Spinal cord (tissue), 10 donors: ENCODE results near the gene ARHGAP32. TPM values are rescaled to one million over a fixed set of nuclear protein-coding genes. Genes with fewer than 3 reads are reported as not detected.

Experiments used
- DNase-seq, 6 donors: peaks; one replicate each; pipeline versions ENCODE4 v3.0.0 to v3.0.0-alpha.2; 2013 to 2015; ENCODE audit warnings: low spot score in 6 of 6, low read depth in 4 of 6
- H3K27ac ChIP-seq: one replicate; pipeline ENCODE4 v1.5.1; 2013; ENCODE audit warnings: low read depth, low read length, control low read depth
- H3K27me3 ChIP-seq: one replicate; pipeline ENCODE4 v1.6.1; 2013; ENCODE audit warnings: low read length; ENCODE audit not compliant: control insufficient read depth, insufficient read depth
- H3K36me3 ChIP-seq: one replicate; pipeline ENCODE4 v1.6.1; 2013; ENCODE audit warnings: low read length; ENCODE audit not compliant: control insufficient read depth, insufficient read depth
- H3K4me1 ChIP-seq: one replicate; pipeline ENCODE4 v1.6.1; 2013; ENCODE audit warnings: low read length; ENCODE audit not compliant: control insufficient read depth, insufficient read depth
- H3K4me3 ChIP-seq: one replicate; pipeline ENCODE4 v1.5.1; 2013; ENCODE audit warnings: low read depth, low read length, control low read depth
- H3K9me3 ChIP-seq: one replicate; pipeline ENCODE4 v1.6.1; 2013; ENCODE audit warnings: low read length; ENCODE audit not compliant: control insufficient read depth, insufficient read depth
- WGBS: methylation state at CpG from one replicate; pipeline ENCODE4 v1.1.5; 2013; ENCODE audit warnings: missing lambda C conversion rate; ENCODE audit not compliant: insufficient coverage; 5-methylcytosine and 5-hydroxymethylcytosine counted together
- long read RNA-seq, 4 donors: transcript quantifications; one replicate each; lab custom pipeline, GENCODE V29; 2026
- polyA plus RNA-seq, 2 donors: library from polyadenylated mRNA; unstranded; fragments of 120-200 nt; gene quantifications; one replicate each; pipeline ENCODE4 v1.2.1, GENCODE V29; 2013; ENCODE audit not compliant: insufficient read length in 2 of 2
- total RNA-seq, 2 donors: library from RNA; depleted of rRNA in 1 of 2; stranded (reverse); fragments of 120-200 nt in 1 of 2; fragments of >200 nt in 1 of 2; gene quantifications; one replicate each; pipeline versions ENCODE4 v1.2.3 to v1.2.4, GENCODE V29; 2013 to 2014
- donor health status: healthy.

Gene ARHGAP32
- total RNA-seq (10 to 100 TPM; 29.0 to 60.2 TPM), polyA plus RNA-seq (10 to 100 TPM; 31.8 to 38.7 TPM)
- long read RNA-seq, donor 1, partial matches to known transcripts: 11 of 11 reads
- long read RNA-seq, donor 1, other reads (novel, unspliced or antisense): 0 of 11 reads
- long read RNA-seq, donor 2: 0 reads
- long read RNA-seq, donor 3, partial matches to known transcripts: 14 of 14 reads
- long read RNA-seq, donor 3, other reads (novel, unspliced or antisense): 0 of 14 reads
- long read RNA-seq, donor 4: 0 reads

- Histone ChIP-seq H3K4me1 (no peaks in the 10 kb centered on the region), H3K9me3 (no peaks in the 10 kb centered on the region), H3K4me3 (no peak within 1 kb of the TSS), H3K27me3 (no peaks in the 10 kb centered on the region), H3K27ac (no peak within 1 kb of the TSS), H3K36me3 (no peaks in the 10 kb centered on the region)
- no CpG with 5 or more reads among the region's 2 CpGs for WGBS
- no peak for DNase-seq
These were observed at the start of gene ARHGAP32 for GRCh38 chr11:129192150-129192549. Gene ARHGAP32, minus strand, starts transcription at chr11:129192325. Its CDS starts 127 bp downstream, at chr11:129192198.

DNA sequence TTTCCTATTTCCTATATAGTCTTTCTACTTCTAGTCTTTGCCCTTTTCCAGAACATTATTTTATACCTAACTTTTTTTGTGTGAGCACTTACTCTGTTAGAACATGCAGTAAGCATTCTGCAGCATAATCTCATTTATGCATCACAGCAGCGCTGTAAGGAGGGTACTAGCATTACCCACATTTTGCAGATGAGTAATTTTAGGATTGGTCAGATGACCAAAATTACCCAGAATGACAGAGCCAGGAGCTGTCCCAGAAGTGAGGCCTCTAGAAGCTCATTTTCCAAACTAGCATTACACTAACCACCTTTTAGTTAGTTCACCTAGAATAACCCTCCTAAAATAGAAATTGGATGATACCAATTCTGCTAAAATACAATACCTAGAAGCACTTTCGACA lies 47.1 kb upstream of the ARHGAP32 start:
- DNase-seq: no peak
- no peak overlapping the region for H3K4me3 ChIP-seq
- no peaks in the 10 kb centered on the region for H3K4me1 ChIP-seq
- no peaks in the 10 kb centered on the region for H3K27me3 ChIP-seq
- 100% methylated on average over 1 of the region's 2 CpGs for WGBS
- H3K36me3 ChIP-seq: no peaks in the 10 kb centered on the region
- H3K27ac ChIP-seq: no peak overlapping the region
- no peaks in the 10 kb centered on the region for H3K9me3 ChIP-seq

GRCh38 chr11:129237880-129238638 lies 45.9 kb upstream of the ARHGAP32 start:
- H3K4me1 ChIP-seq: no peaks in the 10 kb centered on the region
- 100% methylated on average over 1 of the region's 3 CpGs for WGBS

DNA sequence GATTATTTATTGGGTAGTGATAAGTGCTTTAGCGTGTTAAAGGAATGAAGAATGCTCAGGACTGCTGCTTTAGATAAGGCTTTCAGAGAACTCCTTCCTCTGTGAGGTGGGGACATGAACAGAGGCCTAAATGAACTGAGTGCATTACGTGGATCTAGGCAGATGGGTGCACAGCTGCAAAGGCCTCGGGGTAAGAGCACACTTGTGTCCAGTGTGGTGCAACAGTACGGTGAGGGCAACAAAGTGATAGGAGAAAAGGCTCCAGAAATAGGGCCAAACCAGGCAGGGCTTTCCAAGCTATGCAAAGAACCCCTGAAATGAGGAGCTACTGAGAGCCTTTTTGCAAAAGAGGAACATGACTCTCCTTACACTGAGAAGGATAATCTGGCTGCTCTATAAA lies 45.3 kb upstream of the ARHGAP32 start:
- Histone ChIP-seq H3K9me3 (no peaks in the 10 kb centered on the region), H3K4me1 (no peaks in the 10 kb centered on the region), H3K27me3 (no peaks in the 10 kb centered on the region), H3K4me3 (no peak overlapping the region), H3K36me3 (no peaks in the 10 kb centered on the region), H3K27ac (no peak overlapping the region)
- WGBS: 91% methylated on average over 4 of the region's 4 CpGs
- DNase-seq: no peak

More at GRCh38 chr11:129237880-129238638, 45.9 kb upstream of the ARHGAP32 start:
- no peak for DNase-seq
- no peaks in the 10 kb centered on the region for H3K36me3 ChIP-seq
- no peaks in the 10 kb centered on the region for H3K9me3 ChIP-seq
- H3K27ac ChIP-seq: no peak overlapping the region
- no peaks in the 10 kb centered on the region for H3K27me3 ChIP-seq
- no peak overlapping the region for H3K4me3 ChIP-seq

- no peaks in the 10 kb centered on the region for H3K4me1 ChIP-seq
- no peaks in the 10 kb centered on the region for H3K9me3 ChIP-seq
- no peak overlapping the region for H3K27ac ChIP-seq
- DNase-seq: no peak
- H3K36me3 ChIP-seq: no peaks in the 10 kb centered on the region
- WGBS: no CpG with 5 or more reads among the region's 1 CpG
- no peaks in the 10 kb centered on the region for H3K27me3 ChIP-seq
- H3K4me3 ChIP-seq: no peak overlapping the region
These were observed 44.7 kb upstream of the ARHGAP32 start for GRCh38 chr11:129236850-129237249.

DNA sequence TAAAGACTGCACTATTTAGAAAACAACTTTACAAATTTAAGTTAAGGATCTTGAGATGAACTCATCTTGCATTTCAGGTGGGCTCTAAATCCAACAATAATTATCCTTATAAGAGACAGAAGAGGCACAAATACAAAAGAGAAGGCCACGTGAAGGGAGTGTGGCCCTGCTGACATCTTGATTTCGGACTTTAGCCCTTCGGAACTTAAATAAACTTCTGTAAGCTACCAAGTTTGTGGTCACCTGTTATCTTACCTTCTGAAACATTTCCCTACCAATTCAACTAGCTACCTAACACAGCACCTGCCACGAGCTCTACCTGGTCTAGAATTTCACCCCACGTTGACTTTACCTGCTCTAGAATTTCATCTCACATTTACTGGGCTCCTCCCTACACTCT lies 42.9 kb upstream of the ARHGAP32 start:
- no peak for DNase-seq
- H3K4me3 ChIP-seq: no peak overlapping the region
- H3K27ac ChIP-seq: no peak overlapping the region
- H3K4me1 ChIP-seq: no peaks in the 10 kb centered on the region
- no peaks in the 10 kb centered on the region for H3K9me3 ChIP-seq
- H3K36me3 ChIP-seq: no peaks in the 10 kb centered on the region
- 93% methylated on average over 3 of the region's 5 CpGs for WGBS
- no peaks in the 10 kb centered on the region for H3K27me3 ChIP-seq

DNA sequence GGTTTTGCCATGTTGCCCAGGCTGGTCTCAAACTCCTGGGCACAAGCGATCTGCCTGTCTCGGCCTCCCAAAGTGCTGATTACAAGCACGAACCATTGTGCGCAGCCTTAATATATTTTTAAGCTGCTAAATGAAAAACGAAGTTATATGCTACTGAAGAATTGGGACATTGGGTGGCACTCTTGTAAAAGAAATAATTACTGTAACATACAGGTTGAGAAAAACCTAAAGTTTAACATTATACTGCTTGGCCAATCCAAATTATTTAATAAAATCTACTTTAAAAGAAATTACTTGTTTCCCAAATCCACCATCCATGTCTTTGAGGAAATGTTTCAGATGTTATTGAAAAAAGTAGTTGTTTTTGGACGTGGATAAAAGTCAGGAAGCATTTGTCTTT lies 37.9 kb upstream of the ARHGAP32 start:
- Histone ChIP-seq H3K36me3 (no peaks in the 10 kb centered on the region), H3K4me3 (no peak overlapping the region), H3K27me3 (no peaks in the 10 kb centered on the region), H3K27ac (no peak overlapping the region), H3K9me3 (peaks cover 5% of the 10 kb centered on the region), H3K4me1 (no peaks in the 10 kb centered on the region)
- 77% methylated on average over 3 of the region's 6 CpGs for WGBS
- peak in 1 of 6 donors; percentile 13 for DNase-seq

DNA sequence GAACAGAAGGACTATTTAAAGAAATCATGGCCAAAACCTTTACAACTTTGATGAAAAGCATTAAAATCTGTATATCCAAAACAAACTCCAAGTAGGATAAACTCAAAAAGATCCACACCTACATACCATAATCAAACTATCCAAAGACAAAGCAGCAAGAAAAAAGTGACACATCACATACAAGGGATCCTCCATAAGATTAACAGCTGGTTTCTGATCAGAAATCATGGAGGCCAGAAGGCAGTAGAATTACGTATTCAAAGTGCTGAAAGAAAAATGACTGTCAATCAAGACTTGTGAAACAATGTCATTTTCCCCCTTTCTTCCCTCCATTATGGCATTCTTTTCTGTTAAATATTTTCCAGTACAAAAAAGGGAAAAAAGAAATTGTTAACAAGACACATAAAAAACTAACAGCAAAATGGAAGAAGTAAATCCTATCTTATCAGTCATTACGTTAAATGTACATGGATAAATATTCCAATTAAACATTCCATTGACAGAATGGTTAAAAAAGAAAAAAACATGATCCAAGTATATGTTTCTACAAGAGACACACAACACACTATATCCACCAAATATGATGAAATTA lies 34.2 kb upstream of the ARHGAP32 start:
- DNase-seq: no peak
- Histone ChIP-seq H3K4me1 (no peaks in the 10 kb centered on the region), H3K27ac (no peak overlapping the region), H3K27me3 (no peaks in the 10 kb centered on the region), H3K4me3 (no peak overlapping the region), H3K36me3 (no peaks in the 10 kb centered on the region), H3K9me3 (peaks cover 5% of the 10 kb centered on the region)
- no CpG with 5 or more reads among the region's 2 CpGs for WGBS

GRCh38 chr11:129225190-129225589 lies 33.1 kb upstream of the ARHGAP32 start:
- no peaks in the 10 kb centered on the region for H3K4me1 ChIP-seq
- H3K9me3 ChIP-seq: peaks cover 5% of the 10 kb centered on the region
- H3K4me3 ChIP-seq: no peak overlapping the region
- no peaks in the 10 kb centered on the region for H3K27me3 ChIP-seq
- no peaks in the 10 kb centered on the region for H3K36me3 ChIP-seq
- no peak for DNase-seq
- H3K27ac ChIP-seq: no peak overlapping the region
- WGBS: no CpG with 5 or more reads among the region's 1 CpG
